Measurements from ENCODE around the gene ANKRD52. TPM values are rescaled to one million over a fixed set of nuclear protein-coding genes. Genes with fewer than 3 reads are reported as not detected.

Gene ANKRD52
- total and polyA plus RNA-seq, 9 of the 15 experiments (the other 6 are each of a cell fraction or from before 2014, with no cell fraction given) = 0.52 to 46.8 (median 7.9) TPM

DNA sequence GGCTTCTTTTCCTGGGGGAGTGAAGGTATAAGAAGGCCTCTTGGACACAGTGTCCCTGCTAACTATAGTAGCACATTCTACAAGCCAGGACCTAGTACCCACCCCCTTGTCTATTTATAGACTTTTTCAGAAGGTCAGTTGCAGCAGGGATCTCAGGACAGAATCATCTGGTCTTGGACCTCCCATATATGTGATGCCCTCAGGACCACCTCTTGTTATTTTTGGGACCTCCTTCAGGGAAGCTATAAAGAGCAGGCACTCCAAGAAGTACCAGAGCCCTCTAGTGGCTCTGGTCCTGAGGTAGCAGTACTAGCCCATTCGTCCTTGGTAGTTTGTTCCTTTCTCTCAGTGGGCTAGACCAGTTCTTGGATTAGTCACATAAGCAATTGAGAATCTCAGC lies 12.8 kb upstream of the ANKRD52 start (continued):
- TF ChIP-seq, protein P1, sequence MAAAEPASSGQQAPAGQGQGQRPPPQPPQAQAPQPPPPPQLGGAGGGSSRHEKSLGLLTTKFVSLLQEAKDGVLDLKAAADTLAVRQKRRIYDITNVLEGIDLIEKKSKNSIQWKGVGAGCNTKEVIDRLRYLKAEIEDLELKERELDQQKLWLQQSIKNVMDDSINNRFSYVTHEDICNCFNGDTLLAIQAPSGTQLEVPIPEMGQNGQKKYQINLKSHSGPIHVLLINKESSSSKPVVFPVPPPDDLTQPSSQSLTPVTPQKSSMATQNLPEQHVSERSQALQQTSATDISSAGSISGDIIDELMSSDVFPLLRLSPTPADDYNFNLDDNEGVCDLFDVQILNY (CRISPR knock-in tag; IDR thresholded peaks at IDR 0.05) = no peak
- peak; percentile 32 to 62 for TF ChIP-seq RAD21 (CRISPR knock-in tag; conservative IDR thresholded peaks at IDR 0.05 in 1 of 2, IDR thresholded peaks at IDR 0.05 in 1 of 2)
- TF ChIP-seq SMARCA4 (IDR thresholded peaks at IDR 0.05) = no peak
- TF ChIP-seq, protein P2, sequence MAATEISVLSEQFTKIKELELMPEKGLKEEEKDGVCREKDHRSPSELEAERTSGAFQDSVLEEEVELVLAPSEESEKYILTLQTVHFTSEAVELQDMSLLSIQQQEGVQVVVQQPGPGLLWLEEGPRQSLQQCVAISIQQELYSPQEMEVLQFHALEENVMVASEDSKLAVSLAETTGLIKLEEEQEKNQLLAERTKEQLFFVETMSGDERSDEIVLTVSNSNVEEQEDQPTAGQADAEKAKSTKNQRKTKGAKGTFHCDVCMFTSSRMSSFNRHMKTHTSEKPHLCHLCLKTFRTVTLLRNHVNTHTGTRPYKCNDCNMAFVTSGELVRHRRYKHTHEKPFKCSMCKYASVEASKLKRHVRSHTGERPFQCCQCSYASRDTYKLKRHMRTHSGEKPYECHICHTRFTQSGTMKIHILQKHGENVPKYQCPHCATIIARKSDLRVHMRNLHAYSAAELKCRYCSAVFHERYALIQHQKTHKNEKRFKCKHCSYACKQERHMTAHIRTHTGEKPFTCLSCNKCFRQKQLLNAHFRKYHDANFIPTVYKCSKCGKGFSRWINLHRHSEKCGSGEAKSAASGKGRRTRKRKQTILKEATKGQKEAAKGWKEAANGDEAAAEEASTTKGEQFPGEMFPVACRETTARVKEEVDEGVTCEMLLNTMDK (IDR thresholded peaks at IDR 0.05; ENCODE audit: borderline replicate concordance, insufficient read depth, low read depth, low read length, poor library complexity, severe bottlenecking) = peak; percentile 43
- TF ChIP-seq KAT8 (IDR thresholded peaks at IDR 0.05; ENCODE audit: low read depth) = no peak
- TF ChIP-seq, protein P3, sequence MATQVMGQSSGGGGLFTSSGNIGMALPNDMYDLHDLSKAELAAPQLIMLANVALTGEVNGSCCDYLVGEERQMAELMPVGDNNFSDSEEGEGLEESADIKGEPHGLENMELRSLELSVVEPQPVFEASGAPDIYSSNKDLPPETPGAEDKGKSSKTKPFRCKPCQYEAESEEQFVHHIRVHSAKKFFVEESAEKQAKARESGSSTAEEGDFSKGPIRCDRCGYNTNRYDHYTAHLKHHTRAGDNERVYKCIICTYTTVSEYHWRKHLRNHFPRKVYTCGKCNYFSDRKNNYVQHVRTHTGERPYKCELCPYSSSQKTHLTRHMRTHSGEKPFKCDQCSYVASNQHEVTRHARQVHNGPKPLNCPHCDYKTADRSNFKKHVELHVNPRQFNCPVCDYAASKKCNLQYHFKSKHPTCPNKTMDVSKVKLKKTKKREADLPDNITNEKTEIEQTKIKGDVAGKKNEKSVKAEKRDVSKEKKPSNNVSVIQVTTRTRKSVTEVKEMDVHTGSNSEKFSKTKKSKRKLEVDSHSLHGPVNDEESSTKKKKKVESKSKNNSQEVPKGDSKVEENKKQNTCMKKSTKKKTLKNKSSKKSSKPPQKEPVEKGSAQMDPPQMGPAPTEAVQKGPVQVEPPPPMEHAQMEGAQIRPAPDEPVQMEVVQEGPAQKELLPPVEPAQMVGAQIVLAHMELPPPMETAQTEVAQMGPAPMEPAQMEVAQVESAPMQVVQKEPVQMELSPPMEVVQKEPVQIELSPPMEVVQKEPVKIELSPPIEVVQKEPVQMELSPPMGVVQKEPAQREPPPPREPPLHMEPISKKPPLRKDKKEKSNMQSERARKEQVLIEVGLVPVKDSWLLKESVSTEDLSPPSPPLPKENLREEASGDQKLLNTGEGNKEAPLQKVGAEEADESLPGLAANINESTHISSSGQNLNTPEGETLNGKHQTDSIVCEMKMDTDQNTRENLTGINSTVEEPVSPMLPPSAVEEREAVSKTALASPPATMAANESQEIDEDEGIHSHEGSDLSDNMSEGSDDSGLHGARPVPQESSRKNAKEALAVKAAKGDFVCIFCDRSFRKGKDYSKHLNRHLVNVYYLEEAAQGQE (IDR thresholded peaks at IDR 0.05; ENCODE audit: borderline replicate concordance) = peak; percentile 44; the same call in 1 of the 2 replicates
- TF ChIP-seq, protein P3 (CRISPR knock-in tag; IDR thresholded peaks at IDR 0.05; ENCODE audit: low read depth) = no peak
- TF ChIP-seq, protein P4, sequence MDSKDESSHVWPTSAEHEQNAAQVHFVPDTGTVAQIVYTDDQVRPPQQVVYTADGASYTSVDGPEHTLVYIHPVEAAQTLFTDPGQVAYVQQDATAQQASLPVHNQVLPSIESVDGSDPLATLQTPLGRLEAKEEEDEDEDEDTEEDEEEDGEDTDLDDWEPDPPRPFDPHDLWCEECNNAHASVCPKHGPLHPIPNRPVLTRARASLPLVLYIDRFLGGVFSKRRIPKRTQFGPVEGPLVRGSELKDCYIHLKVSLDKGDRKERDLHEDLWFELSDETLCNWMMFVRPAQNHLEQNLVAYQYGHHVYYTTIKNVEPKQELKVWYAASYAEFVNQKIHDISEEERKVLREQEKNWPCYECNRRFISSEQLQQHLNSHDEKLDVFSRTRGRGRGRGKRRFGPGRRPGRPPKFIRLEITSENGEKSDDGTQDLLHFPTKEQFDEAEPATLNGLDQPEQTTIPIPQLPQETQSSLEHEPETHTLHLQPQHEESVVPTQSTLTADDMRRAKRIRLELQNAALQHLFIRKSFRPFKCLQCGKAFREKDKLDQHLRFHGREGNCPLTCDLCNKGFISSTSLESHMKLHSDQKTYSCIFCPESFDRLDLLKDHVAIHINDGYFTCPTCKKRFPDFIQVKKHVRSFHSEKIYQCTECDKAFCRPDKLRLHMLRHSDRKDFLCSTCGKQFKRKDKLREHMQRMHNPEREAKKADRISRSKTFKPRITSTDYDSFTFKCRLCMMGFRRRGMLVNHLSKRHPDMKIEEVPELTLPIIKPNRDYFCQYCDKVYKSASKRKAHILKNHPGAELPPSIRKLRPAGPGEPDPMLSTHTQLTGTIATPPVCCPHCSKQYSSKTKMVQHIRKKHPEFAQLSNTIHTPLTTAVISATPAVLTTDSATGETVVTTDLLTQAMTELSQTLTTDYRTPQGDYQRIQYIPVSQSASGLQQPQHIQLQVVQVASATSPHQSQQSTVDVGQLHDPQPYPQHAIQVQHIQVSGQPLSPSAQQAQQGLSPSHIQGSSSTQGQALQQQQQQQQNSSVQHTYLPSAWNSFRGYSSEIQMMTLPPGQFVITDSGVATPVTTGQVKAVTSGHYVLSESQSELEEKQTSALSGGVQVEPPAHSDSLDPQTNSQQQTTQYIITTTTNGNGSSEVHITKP (IDR thresholded peaks at IDR 0.05; ENCODE audit: partially characterized antibody) = peak; percentile 17
- TF ChIP-seq POLR2B (IDR thresholded peaks at IDR 0.05; ENCODE audit: low read depth, partially characterized antibody) = peak; percentile 11
- TF ChIP-seq TSC22D4 (tag; IDR thresholded peaks at IDR 0.05) = no peak
- TF ChIP-seq, protein P5, sequence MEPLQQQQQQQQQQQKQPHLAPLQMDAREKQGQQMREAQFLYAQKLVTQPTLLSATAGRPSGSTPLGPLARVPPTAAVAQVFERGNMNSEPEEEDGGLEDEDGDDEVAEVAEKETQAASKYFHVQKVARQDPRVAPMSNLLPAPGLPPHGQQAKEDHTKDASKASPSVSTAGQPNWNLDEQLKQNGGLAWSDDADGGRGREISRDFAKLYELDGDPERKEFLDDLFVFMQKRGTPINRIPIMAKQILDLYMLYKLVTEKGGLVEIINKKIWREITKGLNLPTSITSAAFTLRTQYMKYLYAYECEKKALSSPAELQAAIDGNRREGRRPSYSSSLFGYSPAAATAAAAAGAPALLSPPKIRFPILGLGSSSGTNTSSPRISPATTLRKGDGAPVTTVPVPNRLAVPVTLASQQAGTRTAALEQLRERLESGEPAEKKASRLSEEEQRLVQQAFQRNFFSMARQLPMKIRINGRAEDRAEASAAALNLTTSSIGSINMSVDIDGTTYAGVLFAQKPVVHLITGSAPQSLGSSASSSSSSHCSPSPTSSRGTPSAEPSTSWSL (CRISPR knock-in tag; IDR thresholded peaks at IDR 0.05; ENCODE audit: borderline replicate concordance) = no peak

Data from K562 (cell line).